SH-SY5Y (cell line): ENCODE data around the gene ADCY5.

Experiments
- GATA2 ChIP-seq: IDR thresholded peaks from 2 replicates; pipeline ENCODE4 v1.6.1; 2011; ENCODE audit warnings: mild to moderate bottlenecking, low read depth, low read length
- GATA3 ChIP-seq: IDR thresholded peaks from 2 replicates; pipeline ENCODE4 v1.6.1; 2011; ENCODE audit warnings: low read depth, mild to moderate bottlenecking, low read length, moderate library complexity

ADCY5 gene

DNA sequence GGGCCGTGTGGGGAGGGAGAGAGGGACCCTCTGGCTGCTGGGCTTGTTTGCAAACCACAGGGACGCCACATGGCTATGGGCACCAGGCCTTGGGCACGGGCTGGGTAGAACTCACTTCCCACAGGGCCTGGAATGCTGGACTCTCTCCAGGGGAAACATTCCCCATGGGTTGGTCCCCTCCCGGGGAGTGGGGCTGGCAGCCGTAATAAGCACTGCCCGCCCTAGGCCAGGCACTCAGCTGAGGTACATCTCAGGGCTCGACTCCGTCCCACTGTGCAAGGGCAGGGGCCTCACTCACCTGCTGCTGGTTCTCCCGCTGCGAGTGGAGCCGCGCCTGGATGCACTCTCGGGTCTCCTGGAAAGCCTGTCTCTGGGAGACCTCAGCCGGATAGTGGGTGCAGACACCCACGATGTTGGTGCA, 96.7 kb downstream of the ADCY5 start:
- TF ChIP-seq GATA2: no peak
- no peak for TF ChIP-seq GATA3

DNA sequence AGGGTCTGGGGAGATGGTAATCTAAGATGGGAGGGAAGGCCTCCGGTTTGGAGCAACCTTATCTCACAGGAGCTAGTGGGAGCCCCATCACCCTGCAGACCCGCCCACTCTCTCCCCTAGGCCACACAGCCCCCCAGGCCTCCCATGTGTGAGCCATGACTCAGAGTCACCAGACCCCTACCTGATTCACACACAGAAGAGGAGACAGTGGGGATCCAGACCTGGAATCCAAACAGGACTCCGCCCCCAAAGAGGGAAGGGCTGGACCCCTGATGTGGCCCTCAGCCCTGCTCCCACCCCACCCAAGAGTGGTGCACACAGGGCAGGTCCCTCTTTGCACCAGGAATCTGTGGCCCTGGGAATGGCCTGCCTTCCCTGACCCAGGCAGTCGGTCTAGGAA, 97.4 kb downstream of the ADCY5 start:
- no peak for TF ChIP-seq GATA2
- TF ChIP-seq GATA3: no peak

DNA sequence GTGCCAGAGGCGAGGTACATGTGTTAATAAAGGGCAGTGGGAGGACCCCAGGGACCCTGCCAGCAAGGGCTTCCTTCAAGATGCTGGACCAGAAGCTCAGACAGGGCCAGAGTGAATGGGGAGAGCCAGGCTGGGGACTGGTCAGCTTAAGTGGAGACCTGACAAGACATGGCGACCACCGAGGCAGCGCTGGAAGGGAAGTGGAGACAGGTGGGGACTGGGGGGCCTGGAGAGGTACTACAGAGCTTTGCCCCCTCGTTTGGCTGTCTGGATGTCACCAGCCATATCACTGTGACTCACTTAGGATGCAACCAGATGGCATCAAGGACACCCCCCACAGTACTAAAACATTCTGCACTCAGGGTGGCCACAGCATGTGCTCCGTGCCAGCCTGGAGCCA, 97.9 kb downstream of the ADCY5 start:
- TF ChIP-seq GATA3: no peak
- no peak for TF ChIP-seq GATA2

DNA sequence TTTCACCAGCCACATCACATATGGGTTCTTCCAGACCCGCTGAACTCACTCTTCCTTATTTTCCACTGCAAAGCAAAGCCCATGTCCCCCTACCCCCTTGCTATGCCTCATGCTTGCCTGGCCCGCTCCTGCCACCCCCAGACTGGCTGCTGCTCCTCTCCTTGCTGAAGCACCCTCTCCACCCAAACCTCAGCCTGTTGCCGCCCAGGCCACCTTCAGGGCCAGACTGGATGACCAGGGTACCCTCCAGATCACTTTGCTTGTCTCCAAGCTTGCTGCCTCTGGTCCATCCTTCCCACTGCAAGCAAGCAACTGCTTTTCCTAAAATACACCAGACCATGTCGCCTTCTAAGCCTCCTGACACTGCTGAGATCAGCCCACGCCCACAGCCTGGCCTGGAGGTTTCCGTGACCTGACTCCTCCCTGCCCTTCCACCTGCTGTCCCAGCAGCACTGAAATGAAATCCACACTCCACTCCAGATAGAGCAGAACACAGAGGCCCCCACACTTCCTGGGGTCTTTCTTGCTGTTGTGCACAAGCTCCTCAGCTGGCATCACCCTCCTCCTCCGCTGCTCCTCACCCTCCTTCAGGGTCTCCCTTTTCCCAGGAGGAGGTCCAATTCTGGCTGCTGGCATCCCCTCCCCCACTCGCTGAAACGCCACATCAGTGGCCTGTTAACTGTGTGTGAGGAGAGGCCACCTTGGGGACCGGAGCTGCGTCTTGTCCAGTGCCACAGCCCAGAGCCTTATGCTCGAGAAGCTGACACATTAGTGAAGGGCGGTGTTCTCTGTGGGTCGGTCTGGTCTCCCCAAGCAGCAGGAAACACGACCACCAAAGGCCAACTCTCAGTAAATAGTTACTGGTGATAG, 99.1 kb downstream of the ADCY5 start:
- TF ChIP-seq GATA2: no peak
- no peak for TF ChIP-seq GATA3

DNA sequence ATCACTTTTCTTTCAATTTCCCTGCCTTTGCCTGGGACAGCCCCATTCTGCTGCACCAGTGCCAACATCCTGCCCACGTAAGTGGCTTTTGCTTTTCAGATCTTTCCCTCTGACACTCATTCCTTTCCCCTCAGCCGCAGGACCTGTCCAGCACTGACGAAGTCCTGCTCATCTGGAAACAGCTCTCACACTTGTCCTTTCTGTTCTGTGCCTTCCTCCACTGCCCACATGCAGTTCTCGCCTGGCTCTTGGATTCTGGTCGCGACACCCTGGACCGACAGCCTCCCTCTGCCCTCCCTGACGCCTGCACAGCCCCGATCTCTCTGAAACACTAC, 99.7 kb downstream of the ADCY5 start:
- TF ChIP-seq GATA3 (no peak), GATA2 (no peak)

DNA sequence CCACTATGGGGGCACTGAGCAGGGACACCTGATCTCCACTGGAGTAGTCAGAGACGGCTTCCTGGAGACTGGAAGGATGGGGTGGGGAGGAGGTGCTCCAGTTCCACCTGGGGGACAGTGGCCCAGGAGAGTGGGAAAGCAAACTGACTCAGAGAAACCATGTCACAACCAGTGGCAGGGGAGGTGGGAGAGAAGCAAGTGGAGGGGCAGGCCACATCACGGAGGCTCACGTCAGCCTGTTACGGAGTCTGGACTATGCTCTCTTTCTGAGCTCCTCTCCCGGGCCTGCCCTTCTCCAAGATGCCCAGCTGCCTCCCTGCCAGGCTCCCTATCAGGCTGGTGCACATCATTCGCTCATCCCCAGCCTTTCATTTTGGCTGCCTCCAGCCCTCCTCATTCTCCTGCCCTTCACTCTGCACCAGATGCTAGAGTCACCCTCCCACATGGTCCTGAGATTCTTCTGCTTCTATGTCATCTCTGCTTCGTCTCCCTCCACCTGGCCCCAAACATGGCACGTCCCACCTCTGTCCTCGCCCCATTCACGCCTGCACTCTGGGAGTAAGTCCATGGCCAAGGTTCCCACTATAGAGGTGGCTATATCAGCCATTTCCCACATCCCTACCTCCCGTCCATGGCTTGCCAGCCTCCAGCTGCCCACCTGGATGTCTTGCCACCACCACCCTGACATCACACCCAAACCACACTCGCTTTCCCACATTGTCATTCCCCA, 100.3 kb downstream of the ADCY5 start:
- no peak for TF ChIP-seq GATA3
- no peak for TF ChIP-seq GATA2

DNA sequence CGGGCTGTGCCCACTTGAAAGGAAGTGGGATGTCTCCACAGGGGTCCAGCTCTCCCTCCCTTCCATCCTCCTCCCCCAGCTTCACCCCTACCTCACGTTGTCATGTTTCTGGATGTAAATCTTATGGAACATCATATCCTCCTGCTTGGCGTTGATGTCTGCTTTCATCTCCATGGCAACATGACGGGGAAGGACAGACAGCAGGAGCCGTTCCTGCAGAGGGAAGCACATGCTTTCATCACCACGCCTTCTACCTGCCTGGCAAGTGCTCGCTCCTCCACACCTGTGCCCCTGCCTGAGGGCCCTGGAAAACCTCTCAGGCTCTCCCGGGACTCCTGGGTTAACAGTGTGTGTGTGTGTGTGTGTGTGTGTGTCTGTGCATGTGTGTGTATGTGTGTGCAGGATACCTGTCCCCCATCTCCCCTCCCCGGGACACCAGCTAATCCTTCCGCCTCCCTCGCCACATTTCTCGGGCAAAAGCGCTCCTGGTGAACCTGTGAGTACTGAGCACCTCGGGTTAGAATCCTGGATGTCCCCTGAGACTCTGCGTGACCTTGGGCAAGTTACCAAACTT, 101.1 kb downstream of the ADCY5 start:
- TF ChIP-seq GATA2: no peak
- no peak for TF ChIP-seq GATA3

DNA sequence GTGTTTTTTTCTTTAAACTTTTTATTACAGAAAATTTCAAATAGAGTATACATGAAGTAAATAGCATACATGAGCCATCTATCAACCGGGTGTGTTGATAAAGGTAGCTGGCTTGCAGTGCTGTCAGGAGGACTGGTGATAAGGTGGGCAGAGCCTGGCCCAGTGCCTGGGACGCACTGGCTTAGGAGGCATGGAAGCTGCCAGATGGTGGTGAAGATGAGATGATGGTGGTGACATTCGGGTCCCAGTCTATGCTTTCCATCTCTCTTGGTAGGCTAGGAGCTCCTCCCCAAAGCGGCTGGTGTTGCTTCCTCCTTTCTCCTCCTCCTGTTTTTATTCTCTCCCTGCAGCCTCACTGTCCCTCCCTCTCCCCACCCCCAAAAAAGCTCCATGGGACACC, 101.7 kb downstream of the ADCY5 start:
- TF ChIP-seq GATA3: no peak
- TF ChIP-seq GATA2: no peak

DNA sequence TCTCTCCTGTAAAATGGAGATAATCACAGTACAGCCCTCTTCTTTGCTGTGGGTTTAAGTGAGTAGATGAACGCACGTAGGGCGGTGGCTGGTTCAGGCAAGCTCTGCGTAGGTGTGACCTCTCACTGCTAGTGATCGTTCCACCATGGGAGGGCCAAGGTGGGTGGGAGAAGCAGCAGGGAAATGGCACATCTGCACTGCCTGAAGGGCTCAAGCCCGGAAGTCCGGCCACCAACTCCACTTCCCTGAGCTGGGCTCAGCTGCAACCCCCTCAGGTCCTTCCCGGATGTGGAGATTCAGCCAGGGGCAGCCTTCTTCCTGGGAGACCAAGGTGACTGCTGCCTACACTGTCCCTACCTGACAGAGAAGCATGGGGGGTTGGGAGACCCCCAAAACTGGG, 102.9 kb downstream of the ADCY5 start:
- no peak for TF ChIP-seq GATA3
- no peak for TF ChIP-seq GATA2

DNA sequence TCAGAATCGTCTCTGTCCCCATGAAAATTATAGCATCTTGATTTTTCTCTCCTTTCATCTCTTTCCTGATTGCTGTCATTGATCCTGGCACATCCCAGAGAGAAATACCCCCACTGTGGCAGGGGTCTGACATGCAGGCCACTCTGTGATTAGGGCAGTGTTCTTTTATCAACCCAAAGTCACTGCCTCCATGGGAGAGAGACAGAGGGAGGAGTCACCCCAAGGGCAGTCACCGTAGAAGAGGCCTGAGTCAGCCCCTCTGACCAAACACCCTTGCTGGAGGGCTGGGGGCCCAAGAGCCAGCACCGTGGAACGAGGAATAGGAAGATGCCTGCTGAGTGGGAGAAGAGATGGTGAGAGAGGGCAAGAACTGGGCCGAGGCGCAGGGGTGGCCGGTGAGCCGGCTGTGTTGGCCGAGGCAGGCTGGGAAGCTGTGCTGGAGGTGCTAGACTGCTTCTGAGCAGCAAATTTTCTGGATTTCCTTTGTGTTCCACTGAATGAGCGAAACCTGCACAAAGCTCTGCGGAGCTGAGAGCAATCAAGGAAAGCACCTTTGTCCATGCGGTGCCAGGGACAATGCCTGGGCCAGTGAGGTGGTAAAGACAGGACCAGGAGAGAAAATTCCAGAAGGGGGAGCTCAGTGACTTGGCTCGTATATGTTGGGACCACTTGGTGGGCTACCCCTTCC, 103.8 kb downstream of the ADCY5 start:
- TF ChIP-seq GATA3: no peak

DNA sequence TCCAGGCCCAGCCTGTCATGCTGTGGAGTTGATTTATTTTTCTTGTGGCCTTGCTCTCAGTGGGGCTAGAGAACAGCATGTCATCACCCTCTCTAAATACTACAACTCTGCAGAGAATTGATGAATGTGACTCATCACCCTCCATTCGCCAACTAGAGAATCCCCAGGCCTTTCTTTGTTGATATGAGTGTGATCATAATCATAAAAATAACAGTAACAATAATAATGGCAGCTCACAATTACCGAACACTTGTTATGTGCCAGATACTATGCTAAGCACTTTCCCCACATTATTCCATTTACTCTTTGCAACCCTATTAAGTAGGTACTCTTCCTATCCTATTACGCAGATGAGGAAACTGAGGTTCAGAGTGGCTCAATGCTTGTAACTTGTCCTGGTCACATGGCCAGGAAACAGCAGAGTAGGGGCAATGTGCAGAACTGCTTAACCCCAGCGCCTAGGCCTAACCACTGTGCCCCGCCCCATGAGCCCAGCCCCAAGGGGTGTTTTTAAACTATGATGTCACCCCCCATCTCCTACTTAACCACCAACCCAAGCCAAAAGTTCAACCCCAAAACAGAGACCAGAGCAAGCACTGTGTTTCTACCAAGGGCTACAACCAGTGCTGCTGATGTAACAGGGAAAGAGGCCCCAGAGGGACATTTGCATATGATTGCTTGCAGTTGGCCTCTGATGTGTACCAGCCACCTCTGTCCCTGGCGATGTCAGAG, 104.5 kb downstream of the ADCY5 start:
- TF ChIP-seq GATA2 (no peak), GATA3 (no peak)

DNA sequence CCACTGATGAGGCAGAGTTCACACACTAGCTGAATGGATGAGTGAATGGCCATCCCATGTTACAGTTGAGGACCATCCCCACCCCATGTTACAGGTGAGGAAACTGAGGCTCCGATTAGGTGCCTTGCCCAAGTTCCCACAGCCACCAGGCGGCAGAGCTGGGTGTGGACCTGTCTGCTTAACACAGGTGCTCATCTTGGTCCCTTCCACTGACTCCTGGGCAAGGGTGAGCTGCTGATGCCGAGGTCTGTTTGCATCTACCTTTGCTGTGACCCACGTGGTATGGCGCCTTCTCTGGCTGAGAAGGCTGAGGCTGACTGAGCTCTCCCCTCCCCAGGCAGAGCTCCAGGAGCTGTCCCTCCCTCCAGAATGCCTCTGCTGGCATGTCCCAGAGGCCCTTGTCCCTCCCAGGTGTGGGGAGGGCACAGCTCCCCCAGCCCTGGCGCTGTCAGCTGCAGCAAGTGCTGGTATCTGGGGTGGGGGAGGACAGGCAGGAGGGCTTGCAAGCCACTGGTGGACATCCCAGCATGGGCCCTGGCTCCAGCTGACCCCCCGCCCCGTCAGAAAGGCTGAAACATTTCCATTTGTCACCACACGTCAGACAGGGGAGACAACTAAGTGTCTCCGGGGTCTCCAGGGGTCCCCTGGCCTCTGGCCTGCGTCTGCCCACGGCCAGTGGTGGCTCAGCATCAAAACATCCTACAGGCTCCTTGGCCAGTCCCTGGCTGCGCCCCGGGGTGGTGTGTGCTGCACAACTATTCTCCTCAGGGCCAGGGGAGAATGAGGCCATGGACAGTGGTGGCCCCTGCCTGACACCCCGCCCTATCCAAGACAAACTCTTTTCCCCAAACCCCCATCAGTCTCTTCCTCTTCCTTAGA, 105.4 kb downstream of the ADCY5 start:
- TF ChIP-seq GATA2 (no peak), GATA3 (no peak)

DNA sequence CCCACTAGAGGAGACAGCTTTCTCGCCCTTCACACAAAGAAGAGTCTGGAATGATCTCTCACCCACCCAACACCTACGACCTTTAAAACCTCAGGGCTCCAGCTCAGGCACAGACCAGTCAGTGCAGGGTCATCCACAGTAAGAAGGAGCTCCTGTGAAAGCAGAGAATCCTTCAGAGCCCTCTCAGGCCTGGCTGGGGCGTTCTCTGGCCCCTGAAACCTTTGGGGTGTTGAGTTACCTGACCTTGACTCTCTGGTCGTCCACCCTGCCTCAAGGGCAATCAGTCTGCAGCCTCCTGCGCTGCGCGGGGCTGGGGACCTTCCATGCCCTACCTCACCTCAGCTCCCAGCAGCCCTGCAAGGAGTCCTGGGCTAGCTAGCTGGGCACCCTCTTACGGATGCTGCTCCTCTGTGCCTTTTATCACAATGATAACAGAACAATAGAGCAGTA, 106.2 kb downstream of the ADCY5 start:
- TF ChIP-seq GATA2 (no peak), GATA3 (no peak)
